ENCODE data around the gene KSR2. TPM values are rescaled to one million over a fixed set of nuclear protein-coding genes. Genes with fewer than 3 reads are reported as not detected.
"Not testable (repeated sequence)": the region's sequence is repeated elsewhere in the genome, so short reads cannot be mapped to it uniquely, and the experiment has no call there.

The KSR2 gene
- polyA plus RNA-seq, 1 experiment, result not detected

DNA sequence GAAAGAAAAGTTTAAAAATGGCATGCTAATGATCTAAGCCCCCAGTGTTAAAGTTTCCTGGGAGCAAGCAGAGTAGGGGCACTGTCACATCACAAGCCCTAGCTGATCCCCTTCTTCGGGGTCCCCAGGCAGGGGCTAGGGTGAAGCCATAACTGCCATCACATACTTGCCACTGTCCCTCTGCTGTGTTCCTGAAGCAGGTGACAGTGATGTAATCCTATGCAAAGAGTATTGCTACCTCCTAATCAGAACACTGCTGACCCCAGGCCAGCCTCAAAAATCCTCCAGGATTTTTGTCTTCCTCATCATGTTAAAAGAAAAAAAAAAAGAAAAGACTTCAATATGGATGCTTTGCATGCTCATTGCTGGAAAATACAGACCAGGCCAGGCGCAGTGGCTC is 46.5 kb upstream of the KSR2 start:
- Histone ChIP-seq H3K36me3 (ENCODE audit: control insufficient read depth, insufficient read depth, low read length) (no peaks in the 10 kb centered on the region; the same call in 1 of the 2 replicates), H3K27me3 (ENCODE audit: control insufficient read depth, insufficient read depth, low read length) (no peaks in the 10 kb centered on the region), H3K4me3 (ENCODE audit: low read depth, low read length) (no peak overlapping the region)
- no peak for DNase-seq (ENCODE audit: low read depth)
- POLR2A ChIA-PET, result no interaction called here
- TF ChIP-seq, protein P1, sequence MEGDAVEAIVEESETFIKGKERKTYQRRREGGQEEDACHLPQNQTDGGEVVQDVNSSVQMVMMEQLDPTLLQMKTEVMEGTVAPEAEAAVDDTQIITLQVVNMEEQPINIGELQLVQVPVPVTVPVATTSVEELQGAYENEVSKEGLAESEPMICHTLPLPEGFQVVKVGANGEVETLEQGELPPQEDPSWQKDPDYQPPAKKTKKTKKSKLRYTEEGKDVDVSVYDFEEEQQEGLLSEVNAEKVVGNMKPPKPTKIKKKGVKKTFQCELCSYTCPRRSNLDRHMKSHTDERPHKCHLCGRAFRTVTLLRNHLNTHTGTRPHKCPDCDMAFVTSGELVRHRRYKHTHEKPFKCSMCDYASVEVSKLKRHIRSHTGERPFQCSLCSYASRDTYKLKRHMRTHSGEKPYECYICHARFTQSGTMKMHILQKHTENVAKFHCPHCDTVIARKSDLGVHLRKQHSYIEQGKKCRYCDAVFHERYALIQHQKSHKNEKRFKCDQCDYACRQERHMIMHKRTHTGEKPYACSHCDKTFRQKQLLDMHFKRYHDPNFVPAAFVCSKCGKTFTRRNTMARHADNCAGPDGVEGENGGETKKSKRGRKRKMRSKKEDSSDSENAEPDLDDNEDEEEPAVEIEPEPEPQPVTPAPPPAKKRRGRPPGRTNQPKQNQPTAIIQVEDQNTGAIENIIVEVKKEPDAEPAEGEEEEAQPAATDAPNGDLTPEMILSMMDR (IDR thresholded peaks at IDR 0.05; ENCODE audit: insufficient read depth, low read depth, low read length), result no peak
- CTCF ChIA-PET, result no interaction called here

DNA sequence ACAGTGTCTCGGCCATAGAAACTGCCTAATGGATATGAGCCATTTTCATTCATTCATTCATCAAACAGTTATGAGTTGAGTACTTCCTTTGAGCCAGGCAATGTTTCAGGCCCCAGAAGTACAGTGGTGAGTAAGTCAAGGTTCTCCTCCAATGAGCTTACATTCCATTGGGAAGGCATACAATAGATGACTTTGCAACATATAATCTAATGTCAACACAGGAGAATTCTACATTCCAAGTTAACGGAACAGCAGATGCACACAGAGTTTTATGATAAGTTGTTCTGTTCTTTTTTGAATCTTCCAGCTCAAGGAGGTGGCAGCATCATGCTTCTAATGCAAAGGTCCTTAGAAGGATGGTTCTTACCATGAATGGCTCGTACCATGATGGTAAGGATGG is 44.5 kb upstream of the KSR2 start:
- DNase-seq (ENCODE audit: low read depth), result no peak
- Histone ChIP-seq H3K27me3 (ENCODE audit: control insufficient read depth, insufficient read depth, low read length) (no peaks in the 10 kb centered on the region), H3K36me3 (ENCODE audit: control insufficient read depth, insufficient read depth, low read length) (no peaks in the 10 kb centered on the region), H3K4me3 (ENCODE audit: low read depth, low read length) (no peak overlapping the region)
- TF ChIP-seq, protein P1 (IDR thresholded peaks at IDR 0.05; ENCODE audit: insufficient read depth, low read depth, low read length), result no peak
- POLR2A ChIA-PET, result no interaction called here
- CTCF ChIA-PET, result no interaction called here

DNA sequence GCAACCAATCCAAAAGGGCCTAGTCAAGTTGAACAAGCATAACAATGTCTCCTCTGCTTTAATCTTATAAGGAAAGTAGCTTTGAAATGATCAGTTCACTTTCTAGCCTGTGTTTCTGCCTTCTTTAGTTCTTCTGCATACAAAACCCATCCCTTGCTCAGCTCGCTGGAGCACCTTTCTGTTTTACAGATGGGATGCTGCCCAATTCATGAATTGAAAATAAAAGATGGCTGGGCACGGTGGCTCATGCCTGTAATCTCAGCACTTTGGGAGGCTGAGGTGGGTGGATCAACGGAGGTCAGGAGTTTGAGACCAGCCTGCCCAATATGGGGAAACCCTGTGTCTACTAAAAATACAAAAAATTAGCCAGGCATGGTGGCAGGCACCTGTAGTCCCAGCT is 43.2 kb upstream of the KSR2 start:
- Histone ChIP-seq H3K4me3 (ENCODE audit: low read depth, low read length) (no peak overlapping the region), H3K27me3 (ENCODE audit: control insufficient read depth, insufficient read depth, low read length) (no peaks in the 10 kb centered on the region), H3K36me3 (ENCODE audit: control insufficient read depth, insufficient read depth, low read length) (no peaks in the 10 kb centered on the region)
- POLR2A ChIA-PET, result no interaction called here
- DNase-seq (ENCODE audit: low read depth), result no peak
- TF ChIP-seq, protein P1 (IDR thresholded peaks at IDR 0.05; ENCODE audit: insufficient read depth, low read depth, low read length), result no peak
- CTCF ChIA-PET, result no interaction called here

DNA sequence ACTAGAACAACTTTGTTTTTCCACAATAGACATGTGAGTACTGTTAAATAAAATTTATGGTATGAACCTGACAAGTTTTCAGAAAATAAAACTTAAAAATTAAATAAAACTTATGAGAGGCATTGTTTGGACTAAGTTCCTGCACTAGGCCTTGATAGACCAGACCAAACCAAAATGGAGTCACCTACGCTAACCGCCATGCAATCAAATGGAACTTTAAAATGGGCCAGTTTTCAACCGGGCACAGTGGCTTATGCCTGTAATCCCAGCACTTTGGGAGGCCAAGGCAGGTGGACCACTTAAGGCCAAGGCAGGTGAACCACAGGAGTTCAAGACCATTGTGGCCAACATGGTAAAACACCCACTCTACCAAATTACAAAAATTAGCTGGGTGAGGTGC is 42.6 kb upstream of the KSR2 start:
- DNase-seq (ENCODE audit: low read depth), result no peak
- Histone ChIP-seq H3K4me3 (ENCODE audit: low read depth, low read length) (no peak overlapping the region), H3K36me3 (ENCODE audit: control insufficient read depth, insufficient read depth, low read length) (no peaks in the 10 kb centered on the region), H3K27me3 (ENCODE audit: control insufficient read depth, insufficient read depth, low read length) (no peaks in the 10 kb centered on the region)
- TF ChIP-seq, protein P1 (IDR thresholded peaks at IDR 0.05; ENCODE audit: insufficient read depth, low read depth, low read length), result no peak
- CTCF ChIA-PET, result no interaction called here
- POLR2A ChIA-PET, result no interaction called here

DNA sequence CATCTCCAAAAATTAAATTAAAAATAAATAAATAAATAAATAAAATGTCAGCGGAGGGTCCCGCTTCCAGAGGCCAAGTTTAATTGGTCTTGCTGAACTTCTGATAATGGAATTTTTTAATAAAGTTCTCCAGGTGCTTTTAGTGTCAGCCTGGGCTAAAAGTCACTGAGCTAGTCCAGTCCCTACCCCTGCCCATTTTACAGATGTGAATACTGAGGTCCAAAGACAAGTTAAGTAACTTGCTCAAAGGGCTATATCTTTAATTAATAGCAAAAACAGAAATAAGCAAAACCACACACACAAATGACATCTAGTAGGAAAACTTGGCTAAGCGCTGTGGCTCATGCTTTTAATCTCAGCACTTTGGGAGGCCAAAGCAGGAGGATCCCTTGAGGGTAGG is 42.1 kb upstream of the KSR2 start:
- H3K4me3 ChIP-seq (ENCODE audit: low read depth, low read length), result no peak overlapping the region
- CTCF ChIA-PET, result no interaction called here
- no peaks in the 10 kb centered on the region for H3K36me3 ChIP-seq (ENCODE audit: control insufficient read depth, insufficient read depth, low read length)
- no peak for DNase-seq (ENCODE audit: low read depth)
- H3K27me3 ChIP-seq (ENCODE audit: control insufficient read depth, insufficient read depth, low read length), result no peaks in the 10 kb centered on the region
- POLR2A ChIA-PET, result no interaction called here
- TF ChIP-seq, protein P1 (IDR thresholded peaks at IDR 0.05; ENCODE audit: insufficient read depth, low read depth, low read length), result no peak

DNA sequence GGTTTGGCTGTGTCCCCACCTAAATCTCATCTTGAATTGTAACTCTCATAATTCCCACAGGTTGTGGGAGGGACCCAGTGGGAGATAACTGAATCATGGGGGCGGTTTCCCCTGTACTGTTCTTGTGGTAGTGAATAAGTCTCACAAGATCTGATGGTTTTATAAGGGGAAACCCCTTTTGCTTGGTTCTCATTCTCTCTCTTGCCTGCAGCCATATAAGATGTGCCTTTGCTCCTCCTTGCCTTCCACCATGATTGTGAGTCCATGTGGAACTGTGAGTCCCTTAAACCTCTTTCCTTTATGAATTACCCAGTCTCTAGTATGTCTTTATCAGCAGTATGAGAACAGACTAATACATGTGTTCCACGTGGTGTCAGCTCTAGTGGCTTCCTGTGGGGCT is 31.0 kb upstream of the KSR2 start:
- POLR2A ChIA-PET; CTCF ChIA-PET; H3K4me3 ChIP-seq (ENCODE audit: low read depth, low read length); H3K36me3 ChIP-seq (ENCODE audit: control insufficient read depth, insufficient read depth, low read length); DNase-seq (ENCODE audit: low read depth); H3K27me3 ChIP-seq (ENCODE audit: control insufficient read depth, insufficient read depth, low read length): not testable (repeated sequence)

Measured in BJ (cell line).